KMS-11 (cell line): ENCODE measurements around the gene BBLN.

Experiments used
- H2AFZ ChIP-seq: fragments of 200-600 bp; sonication (generic); 2 replicates; pipeline ENCODE4 v1.6.1; 2016; ENCODE audit warnings: antibody characterized with exemption, mixed run types, low read depth
- H3K27ac ChIP-seq: fragments of 200-600 bp; sonication (generic); 2 replicates; pipeline ENCODE4 v1.6.1; 2016; ENCODE audit warnings: mild to moderate bottlenecking, mixed run types
- H3K27me3 ChIP-seq: fragments of 200-600 bp; sonication (generic); 2 replicates; pipeline ENCODE4 v1.6.1; 2017; ENCODE audit warnings: mild to moderate bottlenecking, low read depth, mixed run types, moderate library complexity; ENCODE audit not compliant: insufficient read depth
- H3K36me3 ChIP-seq: fragments of 200-600 bp; sonication (generic); 2 replicates; pipeline ENCODE4 v1.6.1; 2017; ENCODE audit warnings: mild to moderate bottlenecking, mixed run types; ENCODE audit not compliant: insufficient read depth
- H3K4me1 ChIP-seq: fragments of 200-600 bp; sonication (generic); 2 replicates; pipeline ENCODE4 v1.6.1; 2016; ENCODE audit warnings: mild to moderate bottlenecking, low read depth, mixed run types; ENCODE audit not compliant: poor library complexity, severe bottlenecking
- H3K4me2 ChIP-seq: fragments of 200-600 bp; sonication (generic); 2 replicates; pipeline ENCODE4 v1.7.0; 2016; ENCODE audit warnings: mild to moderate bottlenecking, mixed run types
- H3K4me3 ChIP-seq: fragments of 200-600 bp; sonication (generic); IDR thresholded peaks from 2 replicates; pipeline ENCODE4 v1.6.1; 2017; ENCODE audit warnings: low read depth, low read length, mixed read lengths; ENCODE audit not compliant: insufficient read depth
- H3K79me2 ChIP-seq: fragments of 200-600 bp; sonication (generic); 2 replicates; pipeline ENCODE4 v1.6.1; 2016; ENCODE audit warnings: low read depth, mixed run types; ENCODE audit not compliant: insufficient read depth
- H3K9ac ChIP-seq: fragments of 200-600 bp; sonication (generic); 2 replicates; pipeline ENCODE4 v1.6.1; 2016; ENCODE audit warnings: mild to moderate bottlenecking, mixed run types
- H4K20me1 ChIP-seq: fragments of 200-600 bp; sonication (generic); 2 replicates; pipeline ENCODE4 v1.6.1; 2016; ENCODE audit warnings: mild to moderate bottlenecking, mixed run types; ENCODE audit not compliant: insufficient read depth
- CTCF ChIP-seq: fragments of 200-600 bp; sonication (generic); conservative IDR thresholded peaks from 2 replicates; pipeline ENCODE4 v1.6.1; 2017; ENCODE audit warnings: low read depth, mild to moderate bottlenecking, antibody characterized with exemption, low read length, moderate library complexity, mixed read lengths

The BBLN gene

DNA sequence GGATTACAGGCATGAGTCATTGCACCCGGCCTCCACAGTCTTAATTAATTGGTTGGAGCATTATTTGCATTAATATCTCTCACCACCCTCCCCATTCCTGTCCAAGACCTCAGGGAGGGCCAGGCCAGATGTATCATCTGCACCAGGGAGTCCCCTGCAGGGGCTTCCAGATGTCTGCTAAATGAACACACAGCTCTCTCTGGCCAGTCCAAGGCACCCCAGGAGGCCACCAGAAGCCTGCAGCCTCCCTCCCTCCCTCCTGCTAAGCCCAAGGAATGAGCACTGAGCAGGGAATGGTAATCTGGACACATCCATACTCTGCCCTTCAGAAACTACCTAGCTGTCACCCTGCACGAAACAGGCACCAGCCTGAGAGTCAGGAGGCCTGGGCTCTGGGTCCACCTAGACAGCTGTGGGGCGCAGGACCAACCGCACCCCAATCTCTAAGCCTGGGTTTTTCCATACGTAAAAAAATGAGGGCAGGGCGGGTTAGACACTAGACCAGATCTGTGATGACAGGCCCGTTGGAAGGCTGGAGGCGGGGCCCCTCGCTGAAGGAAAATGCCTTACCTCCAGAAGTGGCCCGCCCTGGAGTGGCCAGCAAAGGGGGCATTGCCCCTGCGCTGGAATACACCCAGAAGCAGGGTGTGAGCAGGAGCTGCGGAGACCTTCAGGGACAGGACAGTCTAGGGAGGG lies 23.0 kb downstream of the BBLN start:
- no peak overlapping the region for H3K4me3 ChIP-seq
- TF ChIP-seq CTCF, result no peak

GRCh38 chr9:128185979-128186965 lies 26.2 kb downstream of the BBLN start:
- no peak for TF ChIP-seq CTCF
- H3K4me1 ChIP-seq, result peaks cover 16% of the 10 kb centered on the region
- H3K79me2 ChIP-seq, result no peaks in the 10 kb centered on the region
- H4K20me1 ChIP-seq, result 0 out of 2 replicates have a peak, but pooled peaks cover 3% of the 10 kb centered on the region
- H3K4me2 ChIP-seq, result no peak overlapping the region
- no peak overlapping the region for H3K27ac ChIP-seq
- no peaks in the 10 kb centered on the region for H3K27me3 ChIP-seq
- no peaks in the 10 kb centered on the region; the same call in 1 of the 2 replicates for H3K36me3 ChIP-seq
- no peak overlapping the region for H3K9ac ChIP-seq
- H3K4me3 ChIP-seq, result no peak overlapping the region
- no peak overlapping the region for H2AFZ ChIP-seq

More for the DNA sequence above, 23.0 kb downstream of the BBLN start:
- no peak overlapping the region for H2AFZ ChIP-seq
- no peaks in the 10 kb centered on the region for H3K79me2 ChIP-seq
- H4K20me1 ChIP-seq, result 0 out of 2 replicates have a peak, but pooled peaks cover 3% of the 10 kb centered on the region
- H3K36me3 ChIP-seq, result peaks cover 4% of the 10 kb centered on the region; the same call in 1 of the 2 replicates
- no peak overlapping the region for H3K4me2 ChIP-seq
- H3K27me3 ChIP-seq, result no peaks in the 10 kb centered on the region
- no peak overlapping the region for H3K9ac ChIP-seq
- no peak overlapping the region for H3K27ac ChIP-seq
- H3K4me1 ChIP-seq, result peaks cover 1% of the 10 kb centered on the region

DNA sequence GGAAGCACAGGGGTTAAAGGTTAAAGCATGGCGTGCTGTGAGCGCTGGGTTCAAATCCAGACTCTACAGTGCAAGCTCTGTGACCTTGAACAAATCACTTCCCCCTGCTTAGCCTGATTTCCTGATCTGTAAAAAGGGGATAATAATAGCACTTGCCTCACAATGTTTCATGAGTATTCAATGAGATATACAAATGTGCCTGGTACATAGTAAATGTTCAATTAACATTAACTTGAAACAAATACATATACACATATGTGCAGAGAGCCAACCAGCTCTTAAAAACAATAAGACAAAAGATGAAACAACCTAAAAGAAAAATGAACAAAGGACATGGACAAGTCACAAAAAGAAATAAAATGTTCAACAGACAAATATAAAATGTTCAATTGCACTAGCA lies 27.3 kb downstream of the BBLN start:
- TF ChIP-seq CTCF, result no peak
- Histone ChIP-seq H3K27ac (no peak overlapping the region), H3K36me3 (no peaks in the 10 kb centered on the region; the same call in 1 of the 2 replicates)

DNA sequence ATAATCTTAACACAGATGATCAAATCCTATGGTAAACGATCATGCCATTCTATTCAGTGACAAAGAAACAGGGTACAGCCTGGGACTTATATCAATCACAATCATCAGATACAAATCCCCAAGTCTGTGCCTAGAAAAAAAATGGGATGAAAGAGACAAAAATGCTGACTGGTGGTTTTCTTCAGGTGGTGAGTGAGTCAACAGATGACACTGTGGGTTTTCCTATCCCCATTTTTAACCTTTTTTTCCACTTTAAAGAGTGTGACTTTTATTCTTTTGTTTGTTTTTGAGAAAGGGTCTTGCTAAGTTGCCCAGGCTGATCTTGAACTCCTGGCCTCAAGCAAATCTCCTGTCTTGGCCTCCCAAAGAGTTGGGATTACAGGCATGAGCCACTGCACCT lies 28.1 kb downstream of the BBLN start:
- no peak for TF ChIP-seq CTCF
- H3K27me3 ChIP-seq, result no peaks in the 10 kb centered on the region
- H3K4me1 ChIP-seq, result peaks cover 19% of the 10 kb centered on the region
- 0 out of 2 replicates have a peak, but pooled peaks cover 3% of the 10 kb centered on the region for H4K20me1 ChIP-seq
- H2AFZ ChIP-seq, result no peak overlapping the region
- H3K36me3 ChIP-seq, result no peaks in the 10 kb centered on the region; the same call in 1 of the 2 replicates
- H3K27ac ChIP-seq, result no peak overlapping the region
- H3K79me2 ChIP-seq, result no peaks in the 10 kb centered on the region
- H3K4me3 ChIP-seq, result no peak overlapping the region
- no peak overlapping the region for H3K9ac ChIP-seq
- H3K4me2 ChIP-seq, result no peak overlapping the region

More for the DNA sequence above, 27.3 kb downstream of the BBLN start:
- Histone ChIP-seq H3K27me3 (no peaks in the 10 kb centered on the region), H2AFZ (no peak overlapping the region), H4K20me1 (0 out of 2 replicates have a peak, but pooled peaks cover 3% of the 10 kb centered on the region), H3K4me3 (no peak overlapping the region), H3K9ac (no peak overlapping the region), H3K4me2 (no peak overlapping the region), H3K79me2 (no peaks in the 10 kb centered on the region), H3K4me1 (peaks cover 19% of the 10 kb centered on the region)
